LNCaP clone FGC (cell line): ENCODE data around the gene HARBI1.

Source experiments
- DNase-seq: peaks from one replicate; pipeline ENCODE4 v3.0.0-alpha.2; 2011; ENCODE audit warnings: low read depth
- H3K4me3 ChIP-seq: 2 replicates; pipeline ENCODE4 v1.5.1; 2011; ENCODE audit warnings: mild to moderate bottlenecking, low read depth, low read length, control low read depth
- TF ChIP-seq, protein P1 (sequence below): IDR thresholded peaks from 2 replicates; pipeline ENCODE4 v1.5.1; 2012; ENCODE audit warnings: mild to moderate bottlenecking; ENCODE audit not compliant: control insufficient read depth, insufficient read depth; ENCODE audit errors: extremely low read depth

Gene HARBI1

GRCh38 chr11:46565232-46565840 is 51.7 kb downstream of the HARBI1 start:
- TF ChIP-seq, protein P1, sequence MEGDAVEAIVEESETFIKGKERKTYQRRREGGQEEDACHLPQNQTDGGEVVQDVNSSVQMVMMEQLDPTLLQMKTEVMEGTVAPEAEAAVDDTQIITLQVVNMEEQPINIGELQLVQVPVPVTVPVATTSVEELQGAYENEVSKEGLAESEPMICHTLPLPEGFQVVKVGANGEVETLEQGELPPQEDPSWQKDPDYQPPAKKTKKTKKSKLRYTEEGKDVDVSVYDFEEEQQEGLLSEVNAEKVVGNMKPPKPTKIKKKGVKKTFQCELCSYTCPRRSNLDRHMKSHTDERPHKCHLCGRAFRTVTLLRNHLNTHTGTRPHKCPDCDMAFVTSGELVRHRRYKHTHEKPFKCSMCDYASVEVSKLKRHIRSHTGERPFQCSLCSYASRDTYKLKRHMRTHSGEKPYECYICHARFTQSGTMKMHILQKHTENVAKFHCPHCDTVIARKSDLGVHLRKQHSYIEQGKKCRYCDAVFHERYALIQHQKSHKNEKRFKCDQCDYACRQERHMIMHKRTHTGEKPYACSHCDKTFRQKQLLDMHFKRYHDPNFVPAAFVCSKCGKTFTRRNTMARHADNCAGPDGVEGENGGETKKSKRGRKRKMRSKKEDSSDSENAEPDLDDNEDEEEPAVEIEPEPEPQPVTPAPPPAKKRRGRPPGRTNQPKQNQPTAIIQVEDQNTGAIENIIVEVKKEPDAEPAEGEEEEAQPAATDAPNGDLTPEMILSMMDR: no peak
- H3K4me3 ChIP-seq: no peak overlapping the region
- no peak for DNase-seq

DNA sequence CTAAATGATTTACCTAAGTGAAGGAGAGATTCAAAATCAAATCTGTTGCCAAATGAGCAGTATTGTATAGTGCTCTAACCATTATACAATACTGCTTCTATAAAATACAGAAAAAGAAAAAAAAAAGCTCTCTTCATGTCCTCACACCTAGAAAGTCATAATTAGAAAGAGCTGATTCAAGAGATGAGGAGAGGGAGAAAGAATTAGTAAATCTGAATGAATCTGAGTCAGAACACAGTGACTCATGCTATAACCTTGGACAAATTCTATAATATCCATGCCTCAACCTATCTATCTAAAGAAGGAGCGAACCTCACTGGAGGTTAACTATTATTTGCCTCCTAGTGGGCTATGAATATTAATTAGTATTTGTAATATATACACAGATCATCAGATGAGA is 52.6 kb downstream of the HARBI1 start:
- no peak overlapping the region for H3K4me3 ChIP-seq
- DNase-seq: no peak
- TF ChIP-seq, protein P1: no peak

- no peak for DNase-seq
- H3K4me3 ChIP-seq: no peak overlapping the region
- TF ChIP-seq, protein P1: no peak
These were observed 54.5 kb downstream of the HARBI1 start for GRCh38 chr11:46562527-46562926.

- H3K4me3 ChIP-seq: no peak overlapping the region
- TF ChIP-seq, protein P1: no peak
- no peak for DNase-seq
These were observed 56.6 kb downstream of the HARBI1 start for GRCh38 chr11:46560300-46560991.

GRCh38 chr11:46559815-46560214 is 57.2 kb downstream of the HARBI1 start:
- TF ChIP-seq, protein P1: no peak
- no peak for DNase-seq
- no peak overlapping the region for H3K4me3 ChIP-seq

- no peak for DNase-seq
- TF ChIP-seq, protein P1: no peak
These were observed 59.3 kb downstream of the HARBI1 start for GRCh38 chr11:46557684-46558151.

More at GRCh38 chr11:46557684-46558151, 59.3 kb downstream of the HARBI1 start:
- H3K4me3 ChIP-seq: no peak overlapping the region
